KMS-11 (cell line): Measurements from ENCODE around the gene AP4E1.
"Not testable (repeated sequence)": the region's sequence is repeated elsewhere in the genome, so short reads cannot be mapped to it uniquely, and the experiment has no call there.

Experiments used
- H2AFZ ChIP-seq: fragments of 200-600 bp; sonication (generic); 2 replicates; pipeline ENCODE4 v1.6.1; 2016; ENCODE audit warnings: antibody characterized with exemption, mixed run types, low read depth
- H3K27ac ChIP-seq: fragments of 200-600 bp; sonication (generic); 2 replicates; pipeline ENCODE4 v1.6.1; 2016; ENCODE audit warnings: mild to moderate bottlenecking, mixed run types
- H3K27me3 ChIP-seq: fragments of 200-600 bp; sonication (generic); 2 replicates; pipeline ENCODE4 v1.6.1; 2017; ENCODE audit warnings: mild to moderate bottlenecking, low read depth, mixed run types, moderate library complexity; ENCODE audit not compliant: insufficient read depth
- H3K36me3 ChIP-seq: fragments of 200-600 bp; sonication (generic); 2 replicates; pipeline ENCODE4 v1.6.1; 2017; ENCODE audit warnings: mild to moderate bottlenecking, mixed run types; ENCODE audit not compliant: insufficient read depth
- H3K4me1 ChIP-seq: fragments of 200-600 bp; sonication (generic); 2 replicates; pipeline ENCODE4 v1.6.1; 2016; ENCODE audit warnings: mild to moderate bottlenecking, low read depth, mixed run types; ENCODE audit not compliant: poor library complexity, severe bottlenecking
- H3K4me2 ChIP-seq: fragments of 200-600 bp; sonication (generic); 2 replicates; pipeline ENCODE4 v1.7.0; 2016; ENCODE audit warnings: mild to moderate bottlenecking, mixed run types
- H3K4me3 ChIP-seq: fragments of 200-600 bp; sonication (generic); IDR thresholded peaks from 2 replicates; pipeline ENCODE4 v1.6.1; 2017; ENCODE audit warnings: low read depth, low read length, mixed read lengths; ENCODE audit not compliant: insufficient read depth
- H3K79me2 ChIP-seq: fragments of 200-600 bp; sonication (generic); 2 replicates; pipeline ENCODE4 v1.6.1; 2016; ENCODE audit warnings: low read depth, mixed run types; ENCODE audit not compliant: insufficient read depth
- H3K9ac ChIP-seq: fragments of 200-600 bp; sonication (generic); 2 replicates; pipeline ENCODE4 v1.6.1; 2016; ENCODE audit warnings: mild to moderate bottlenecking, mixed run types
- H4K20me1 ChIP-seq: fragments of 200-600 bp; sonication (generic); 2 replicates; pipeline ENCODE4 v1.6.1; 2016; ENCODE audit warnings: mild to moderate bottlenecking, mixed run types; ENCODE audit not compliant: insufficient read depth
- TF ChIP-seq, protein P1 (sequence below): fragments of 200-600 bp; sonication (generic); conservative IDR thresholded peaks from 2 replicates; pipeline ENCODE4 v1.6.1; 2017; ENCODE audit warnings: low read depth, mild to moderate bottlenecking, antibody characterized with exemption, low read length, moderate library complexity, mixed read lengths

The AP4E1 gene

DNA sequence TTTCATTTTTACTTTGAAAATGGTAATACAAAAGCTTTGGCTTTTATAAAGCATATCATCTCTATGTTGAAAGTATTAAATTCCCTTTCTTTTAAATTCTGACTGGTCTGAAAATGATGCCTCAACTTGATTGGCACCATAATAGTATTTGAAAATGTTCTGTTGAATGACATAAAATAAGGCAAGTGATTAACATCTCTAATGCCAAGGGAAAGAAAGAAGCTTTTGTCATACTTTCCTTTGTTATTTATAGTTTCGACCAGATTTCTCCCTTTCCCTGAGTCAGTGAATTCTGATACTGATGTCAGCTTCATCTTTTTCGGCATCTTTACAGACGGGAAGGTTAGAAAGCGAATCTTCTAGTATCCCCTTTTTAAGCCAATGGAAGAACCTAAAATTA lies 3.4 kb upstream of the AP4E1 start:
- no peak overlapping the region for H2AFZ ChIP-seq
- H3K4me2 ChIP-seq, result no peak overlapping the region
- H3K27me3 ChIP-seq, result no peaks in the 10 kb centered on the region
- TF ChIP-seq, protein P1, sequence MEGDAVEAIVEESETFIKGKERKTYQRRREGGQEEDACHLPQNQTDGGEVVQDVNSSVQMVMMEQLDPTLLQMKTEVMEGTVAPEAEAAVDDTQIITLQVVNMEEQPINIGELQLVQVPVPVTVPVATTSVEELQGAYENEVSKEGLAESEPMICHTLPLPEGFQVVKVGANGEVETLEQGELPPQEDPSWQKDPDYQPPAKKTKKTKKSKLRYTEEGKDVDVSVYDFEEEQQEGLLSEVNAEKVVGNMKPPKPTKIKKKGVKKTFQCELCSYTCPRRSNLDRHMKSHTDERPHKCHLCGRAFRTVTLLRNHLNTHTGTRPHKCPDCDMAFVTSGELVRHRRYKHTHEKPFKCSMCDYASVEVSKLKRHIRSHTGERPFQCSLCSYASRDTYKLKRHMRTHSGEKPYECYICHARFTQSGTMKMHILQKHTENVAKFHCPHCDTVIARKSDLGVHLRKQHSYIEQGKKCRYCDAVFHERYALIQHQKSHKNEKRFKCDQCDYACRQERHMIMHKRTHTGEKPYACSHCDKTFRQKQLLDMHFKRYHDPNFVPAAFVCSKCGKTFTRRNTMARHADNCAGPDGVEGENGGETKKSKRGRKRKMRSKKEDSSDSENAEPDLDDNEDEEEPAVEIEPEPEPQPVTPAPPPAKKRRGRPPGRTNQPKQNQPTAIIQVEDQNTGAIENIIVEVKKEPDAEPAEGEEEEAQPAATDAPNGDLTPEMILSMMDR, result no peak
- H3K79me2 ChIP-seq, result peaks cover 15% of the 10 kb centered on the region; the same call in 1 of the 2 replicates
- no peaks in the 10 kb centered on the region for H3K36me3 ChIP-seq
- H3K4me3 ChIP-seq, result no peak overlapping the region
- H4K20me1 ChIP-seq, result no peaks in the 10 kb centered on the region
- H3K9ac ChIP-seq, result no peak overlapping the region
- peaks cover 15% of the 10 kb centered on the region for H3K4me1 ChIP-seq
- H3K27ac ChIP-seq, result no peak overlapping the region

DNA sequence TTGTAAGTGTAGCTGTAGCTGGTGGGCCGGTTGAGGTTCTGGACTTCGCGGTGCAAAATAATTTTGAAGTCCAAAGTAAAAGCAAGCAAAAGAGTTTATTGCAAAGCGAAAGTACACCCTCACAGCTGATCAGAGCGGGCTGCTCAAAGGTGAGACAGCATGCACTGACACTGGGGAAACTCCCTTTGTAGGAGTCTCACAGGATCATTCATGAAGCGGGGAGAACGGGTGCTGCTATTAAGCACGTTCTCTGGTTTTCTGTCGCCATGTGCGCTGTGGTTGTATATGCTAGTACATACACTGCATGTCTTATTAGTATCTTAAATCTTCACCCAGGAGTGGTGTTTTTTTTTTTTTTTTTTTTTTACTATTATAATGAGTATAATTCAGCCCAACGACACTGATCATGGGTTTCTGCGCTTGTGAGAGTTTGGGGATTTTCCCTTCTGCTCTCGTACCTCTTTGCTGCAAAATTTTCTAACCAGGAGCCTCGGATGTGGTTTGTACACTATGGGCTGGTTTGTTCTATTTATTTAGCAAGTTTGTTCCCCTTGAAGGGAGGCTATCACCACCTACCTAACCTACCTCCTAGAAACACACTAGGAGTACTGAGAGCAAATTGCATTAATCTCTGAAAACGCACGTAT lies 1.4 kb upstream of the AP4E1 start:
- H3K27ac ChIP-seq, result peak overlapping the region; percentile 39; the same call in 1 of the 2 replicates
- peak overlapping the region; percentile 98 for H3K4me2 ChIP-seq
- H3K27me3 ChIP-seq, result no peaks in the 10 kb centered on the region
- H3K9ac ChIP-seq, result peak overlapping the region; percentile 83
- H3K4me1 ChIP-seq, result peaks cover 18% of the 10 kb centered on the region
- H2AFZ ChIP-seq, result peak overlapping the region; percentile 89
- no peaks in the 10 kb centered on the region for H4K20me1 ChIP-seq
- H3K79me2 ChIP-seq, result peaks cover 16% of the 10 kb centered on the region; the same call in 1 of the 2 replicates
- TF ChIP-seq, protein P1, result no peak
- no peaks in the 10 kb centered on the region for H3K36me3 ChIP-seq
- no peak overlapping the region for H3K4me3 ChIP-seq

DNA sequence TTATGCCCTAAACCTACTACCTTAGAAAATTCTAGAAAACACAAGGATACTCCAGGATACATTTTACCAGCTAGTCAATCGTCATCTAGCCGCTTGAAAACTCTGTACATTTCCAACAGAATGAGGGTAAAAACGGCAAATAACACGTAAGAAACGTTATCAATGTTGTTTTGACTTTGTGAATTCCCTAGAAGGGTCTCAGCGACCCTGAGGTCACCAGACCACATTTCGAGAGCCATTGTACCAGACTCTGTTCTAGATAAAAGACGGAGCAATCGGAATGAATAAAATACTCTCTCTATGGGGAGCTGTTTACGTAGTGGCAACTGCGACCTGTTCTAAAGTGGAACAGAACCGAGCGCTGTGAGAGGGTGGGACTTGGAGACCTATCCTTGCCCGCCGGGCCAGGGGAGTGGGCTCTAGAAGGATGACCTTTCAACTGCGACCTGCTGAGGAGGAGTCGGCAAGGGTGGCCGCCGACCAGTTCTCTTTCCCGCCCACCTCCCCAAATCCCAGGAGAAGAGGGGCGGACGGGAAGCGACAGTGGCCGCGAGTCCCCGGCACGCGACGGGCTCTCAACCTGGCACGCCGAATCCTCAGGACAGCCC lies 778 bp upstream of the AP4E1 start:
- Histone ChIP-seq H4K20me1 (no peaks in the 10 kb centered on the region), H3K4me2 (peak overlapping the region; percentile 98), H3K4me3 (no peak overlapping the region), H2AFZ (peak overlapping the region; percentile 89), H3K79me2 (peaks cover 16% of the 10 kb centered on the region; the same call in 1 of the 2 replicates), H3K9ac (peak overlapping the region; percentile 83), H3K4me1 (peaks cover 18% of the 10 kb centered on the region), H3K36me3 (no peaks in the 10 kb centered on the region), H3K27ac (peak overlapping the region; percentile 39; the same call in 1 of the 2 replicates), H3K27me3 (no peaks in the 10 kb centered on the region)
- TF ChIP-seq, protein P1, result no peak

DNA sequence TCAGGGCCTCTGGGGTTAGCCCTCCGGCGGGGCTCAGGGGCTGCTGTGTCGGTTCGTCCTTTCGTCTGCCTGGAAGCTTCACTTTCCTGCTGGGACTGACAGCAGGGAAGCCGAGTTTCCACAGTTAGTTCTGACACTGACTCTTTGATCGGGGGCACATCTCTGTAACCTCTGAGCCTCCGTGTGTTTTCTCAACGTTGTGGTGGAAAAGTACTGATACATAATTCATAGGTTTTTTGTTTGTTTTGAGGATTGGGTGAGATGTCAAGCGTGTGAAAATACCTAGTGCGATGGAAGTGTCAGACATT lies 481 bp downstream of the AP4E1 start:
- Histone ChIP-seq H3K9ac (peak overlapping the region; percentile 83), H3K27me3 (no peaks in the 10 kb centered on the region), H3K4me3 (no peak overlapping the region), H3K36me3 (0 out of 2 replicates have a peak, but pooled peaks cover 4% of the 10 kb centered on the region), H3K79me2 (peaks cover 16% of the 10 kb centered on the region; the same call in 1 of the 2 replicates), H3K4me1 (peaks cover 18% of the 10 kb centered on the region), H2AFZ (peak overlapping the region; percentile 89), H4K20me1 (no peaks in the 10 kb centered on the region), H3K27ac (peak overlapping the region; percentile 49), H3K4me2 (peak overlapping the region; percentile 75)
- TF ChIP-seq, protein P1, result no peak

DNA sequence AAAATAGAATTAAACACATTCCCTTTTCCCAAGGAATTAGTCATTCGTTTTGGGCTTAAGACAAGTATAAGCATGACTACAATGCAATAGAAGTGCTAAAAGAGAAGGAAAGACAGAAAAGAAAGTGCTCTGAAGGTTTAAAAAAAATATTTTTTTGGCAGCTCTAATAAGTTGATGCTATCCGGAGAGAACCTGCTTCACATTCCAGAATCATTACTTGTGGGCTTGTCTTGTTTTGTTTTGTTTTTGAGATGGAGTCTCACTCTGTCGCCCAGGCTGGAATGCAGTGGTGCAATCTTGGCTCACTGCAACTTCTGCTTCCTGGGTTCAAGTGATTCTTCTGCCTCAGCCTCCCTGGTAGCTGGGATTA lies 1.9 kb downstream of the AP4E1 start:
- not testable (repeated sequence) for H3K4me3 ChIP-seq, H3K4me2 ChIP-seq

More for the DNA sequence above, 1.9 kb downstream of the AP4E1 start:
- H3K9ac ChIP-seq, H4K20me1 ChIP-seq, H2AFZ ChIP-seq, H3K27ac ChIP-seq, H3K27me3 ChIP-seq, H3K36me3 ChIP-seq: not testable (repeated sequence)
- Histone ChIP-seq H3K4me1 (peaks cover 18% of the 10 kb centered on the region), H3K79me2 (peaks cover 16% of the 10 kb centered on the region; the same call in 1 of the 2 replicates)
